Liver (tissue), 9 donors: Measurements from ENCODE around the gene DCC. TPM values are rescaled to one million over a fixed set of nuclear protein-coding genes. Genes with fewer than 3 reads are reported as not detected.

Experiments used
- DNase-seq: peaks from one replicate; pipeline ENCODE4 v3.0.0-alpha.2; 2017; ENCODE audit warnings: low spot score
- H3K27ac ChIP-seq, 2 donors: one replicate each; pipeline ENCODE4 v1.7.0; 2013; ENCODE audit warnings: inconsistent platforms in 2 of 2, low read length in 2 of 2, control low read depth in 1 of 2, low read depth in 1 of 2, mild to moderate bottlenecking in 1 of 2
- H3K27me3 ChIP-seq, 4 donors: one replicate each; pipeline versions ENCODE4 v1.6.1 to v1.7.0; 2013; ENCODE audit warnings: low read length in 3 of 4, inconsistent platforms in 1 of 4, mild to moderate bottlenecking in 1 of 4, moderate library complexity in 1 of 4; ENCODE audit not compliant: control insufficient read depth in 4 of 4, insufficient read depth in 4 of 4
- H3K36me3 ChIP-seq, 4 donors: one replicate each; pipeline versions ENCODE4 v1.6.1 to v1.7.0; 2013; ENCODE audit warnings: low read length in 3 of 4, mild to moderate bottlenecking in 3 of 4, low read depth in 1 of 4, moderate library complexity in 1 of 4; ENCODE audit not compliant: control insufficient read depth in 4 of 4, insufficient read depth in 3 of 4
- H3K4me1 ChIP-seq, 4 donors: one replicate each; pipeline versions ENCODE4 v1.6.1 to v1.7.0; 2013; ENCODE audit warnings: low read length in 3 of 4, mild to moderate bottlenecking in 3 of 4, moderate library complexity in 1 of 4; ENCODE audit not compliant: control insufficient read depth in 4 of 4, insufficient read depth in 4 of 4
- H3K4me3 ChIP-seq, 3 donors: one replicate each; pipeline versions ENCODE4 v1.6.1 to v1.7.0; 2013; ENCODE audit warnings: low read length in 3 of 3, control low read depth in 1 of 3, low read depth in 1 of 3, mild to moderate bottlenecking in 1 of 3
- H3K9ac ChIP-seq, 2 donors: one replicate each; pipeline ENCODE4 v1.7.0; 2013; ENCODE audit warnings: low read length in 2 of 2, mild to moderate bottlenecking in 2 of 2, moderate library complexity in 2 of 2, control low read depth in 1 of 2, low read depth in 1 of 2
- H3K9me3 ChIP-seq, 4 donors: one replicate each; pipeline versions ENCODE4 v1.6.1 to v1.7.0; 2013; ENCODE audit warnings: low read length in 3 of 4; ENCODE audit not compliant: control insufficient read depth in 4 of 4
- EGR1 ChIP-seq, 2 donors: IDR thresholded peaks; 2 replicates each; pipeline ENCODE4 v1.6.1; 2016 to 2018; ENCODE audit warnings: antibody characterized with exemption in 2 of 2, low read depth in 2 of 2
- FOXA1 ChIP-seq: IDR thresholded peaks from 2 replicates; pipeline ENCODE4 v1.6.1; 2016; ENCODE audit warnings: antibody characterized with exemption
- FOXA2 ChIP-seq: IDR thresholded peaks from 2 replicates; pipeline ENCODE4 v1.6.1; 2016; ENCODE audit warnings: antibody characterized with exemption
- GABPA ChIP-seq, 2 donors: IDR thresholded peaks in 1 of 2; conservative IDR thresholded peaks in 1 of 2; 2 replicates each; pipeline ENCODE4 v1.6.1; 2016; ENCODE audit warnings: antibody characterized with exemption in 2 of 2, mild to moderate bottlenecking in 1 of 2, moderate library complexity in 1 of 2
- HNF4A ChIP-seq, 2 donors: conservative IDR thresholded peaks; 2 replicates each; pipeline ENCODE4 v1.6.1; 2016; ENCODE audit warnings: antibody characterized with exemption in 2 of 2, mild to moderate bottlenecking in 2 of 2
- HNF4G ChIP-seq: IDR thresholded peaks from 2 replicates; pipeline ENCODE4 v1.6.1; 2016; ENCODE audit warnings: antibody characterized with exemption
- JUND ChIP-seq, 2 donors: IDR thresholded peaks; 2 replicates each; pipeline ENCODE4 v1.6.1; 2016; ENCODE audit warnings: antibody characterized with exemption in 2 of 2
- NR2F2 ChIP-seq: IDR thresholded peaks from 2 replicates; pipeline ENCODE4 v1.6.1; 2016; ENCODE audit warnings: antibody characterized with exemption
- RAD21 ChIP-seq, 2 donors: IDR thresholded peaks; 2 replicates each; pipeline ENCODE4 v1.6.1; 2016; ENCODE audit warnings: antibody characterized with exemption in 2 of 2, mild to moderate bottlenecking in 2 of 2
- RXRA ChIP-seq, 2 donors: IDR thresholded peaks; 2 replicates each; pipeline ENCODE4 v1.6.1; 2017 to 2018; ENCODE audit warnings: antibody characterized with exemption in 2 of 2, mild to moderate bottlenecking in 1 of 2
- SP1 ChIP-seq: IDR thresholded peaks from 2 replicates; pipeline ENCODE4 v1.6.1; 2018; ENCODE audit warnings: antibody characterized with exemption, mild to moderate bottlenecking
- TAF1 ChIP-seq: conservative IDR thresholded peaks from 2 replicates; pipeline ENCODE4 v1.6.1; 2016; ENCODE audit warnings: antibody characterized with exemption, mild to moderate bottlenecking
- YY1 ChIP-seq: IDR thresholded peaks from 2 replicates; pipeline ENCODE4 v1.6.1; 2016; ENCODE audit warnings: antibody characterized with exemption, mild to moderate bottlenecking
- WGBS: extraction: QIAGEN DNeasy Blood & Tissue Kit; methylation state at CpG from one replicate; pipeline ENCODE4 v1.1.7; 2013; 5-methylcytosine and 5-hydroxymethylcytosine counted together
- polyA plus RNA-seq, 2 donors: library from polyadenylated mRNA; stranded (reverse) in 1 of 2; unstranded in 1 of 2; fragments of 200-250 nt in 1 of 2; fragments of >200 nt in 1 of 2; fragmentation: Nextera tagmentation in 1 of 2; extraction: Ambion mirVana in 1 of 2; gene quantifications; one replicate each; pipeline versions ENCODE4 v1.2.1 to v1.2.3, GENCODE V29; 2013 to 2015
- total RNA-seq, 2 donors: library from RNA; depleted of rRNA; stranded (reverse); fragments of >200 nt; gene quantifications; one replicate each; pipeline ENCODE4 v1.2.3, GENCODE V29; 2014
- TF ChIP-seq, protein P1 (sequence below): IDR thresholded peaks from 2 replicates; pipeline ENCODE4 v1.6.1; 2016; ENCODE audit warnings: antibody characterized with exemption, mild to moderate bottlenecking
- TF ChIP-seq, protein P2 (sequence below): IDR thresholded peaks from 2 replicates; pipeline ENCODE4 v1.6.1; 2016; ENCODE audit warnings: antibody characterized with exemption
- TF ChIP-seq, protein P3 (sequence below): fragments of 150-350 bp; IDR thresholded peaks from 2 replicates; pipeline ENCODE4 v1.5.1; 2017; ENCODE audit warnings: improper control_type of control experiment, low read depth, low read length; ENCODE audit not compliant: missing input control
- TF ChIP-seq, protein P4 (sequence below): IDR thresholded peaks from 2 replicates; pipeline ENCODE4 v1.6.1; 2016; ENCODE audit warnings: antibody characterized with exemption
- TF ChIP-seq, protein P5 (sequence below): IDR thresholded peaks from 2 replicates; pipeline ENCODE4 v1.6.1; 2016; ENCODE audit warnings: antibody characterized with exemption
- donor health status: healthy.
- donor health status: healthy.
- donor health status: healthy.
- donor health status: healthy.
- donor health status: healthy.

Gene DCC
- total and polyA plus RNA-seq, 4 donors: under 0.01 to 0.03 TPM; not detected in 2

DNA sequence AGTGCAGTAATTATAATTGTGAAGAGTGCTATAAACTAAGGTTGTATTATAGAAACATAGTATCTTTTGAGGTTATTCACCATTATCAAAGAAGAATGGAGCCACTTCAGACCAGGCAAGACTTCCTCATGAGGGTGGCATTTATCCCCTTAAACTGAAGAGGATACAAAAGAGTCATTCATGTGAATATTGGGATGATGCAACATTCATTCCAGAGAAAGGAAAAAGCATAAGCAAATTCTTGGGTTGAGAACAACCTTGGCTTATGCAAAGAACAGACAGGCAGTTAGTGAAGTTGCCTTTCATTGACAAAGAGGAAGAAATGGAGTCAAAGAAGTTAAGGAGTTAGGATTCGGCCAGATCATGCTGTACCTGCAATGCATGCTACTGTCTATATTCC, 1201.9 kb downstream of the DCC start:
- Histone ChIP-seq H3K9ac (no peak overlapping the region), H3K4me3 (no peak overlapping the region), H3K4me1 (no peaks in the 10 kb centered on the region), H3K9me3 (no peaks in the 10 kb centered on the region), H3K36me3 (no peaks in the 10 kb centered on the region), H3K27me3 (no peaks in the 10 kb centered on the region), H3K27ac (no peak overlapping the region)
- TF ChIP-seq, protein P1, sequence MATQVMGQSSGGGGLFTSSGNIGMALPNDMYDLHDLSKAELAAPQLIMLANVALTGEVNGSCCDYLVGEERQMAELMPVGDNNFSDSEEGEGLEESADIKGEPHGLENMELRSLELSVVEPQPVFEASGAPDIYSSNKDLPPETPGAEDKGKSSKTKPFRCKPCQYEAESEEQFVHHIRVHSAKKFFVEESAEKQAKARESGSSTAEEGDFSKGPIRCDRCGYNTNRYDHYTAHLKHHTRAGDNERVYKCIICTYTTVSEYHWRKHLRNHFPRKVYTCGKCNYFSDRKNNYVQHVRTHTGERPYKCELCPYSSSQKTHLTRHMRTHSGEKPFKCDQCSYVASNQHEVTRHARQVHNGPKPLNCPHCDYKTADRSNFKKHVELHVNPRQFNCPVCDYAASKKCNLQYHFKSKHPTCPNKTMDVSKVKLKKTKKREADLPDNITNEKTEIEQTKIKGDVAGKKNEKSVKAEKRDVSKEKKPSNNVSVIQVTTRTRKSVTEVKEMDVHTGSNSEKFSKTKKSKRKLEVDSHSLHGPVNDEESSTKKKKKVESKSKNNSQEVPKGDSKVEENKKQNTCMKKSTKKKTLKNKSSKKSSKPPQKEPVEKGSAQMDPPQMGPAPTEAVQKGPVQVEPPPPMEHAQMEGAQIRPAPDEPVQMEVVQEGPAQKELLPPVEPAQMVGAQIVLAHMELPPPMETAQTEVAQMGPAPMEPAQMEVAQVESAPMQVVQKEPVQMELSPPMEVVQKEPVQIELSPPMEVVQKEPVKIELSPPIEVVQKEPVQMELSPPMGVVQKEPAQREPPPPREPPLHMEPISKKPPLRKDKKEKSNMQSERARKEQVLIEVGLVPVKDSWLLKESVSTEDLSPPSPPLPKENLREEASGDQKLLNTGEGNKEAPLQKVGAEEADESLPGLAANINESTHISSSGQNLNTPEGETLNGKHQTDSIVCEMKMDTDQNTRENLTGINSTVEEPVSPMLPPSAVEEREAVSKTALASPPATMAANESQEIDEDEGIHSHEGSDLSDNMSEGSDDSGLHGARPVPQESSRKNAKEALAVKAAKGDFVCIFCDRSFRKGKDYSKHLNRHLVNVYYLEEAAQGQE: no peak
- TF ChIP-seq, protein P2, sequence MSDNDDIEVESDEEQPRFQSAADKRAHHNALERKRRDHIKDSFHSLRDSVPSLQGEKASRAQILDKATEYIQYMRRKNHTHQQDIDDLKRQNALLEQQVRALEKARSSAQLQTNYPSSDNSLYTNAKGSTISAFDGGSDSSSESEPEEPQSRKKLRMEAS: no peak
- no peak for TF ChIP-seq HNF4G
- TF ChIP-seq, protein P3, sequence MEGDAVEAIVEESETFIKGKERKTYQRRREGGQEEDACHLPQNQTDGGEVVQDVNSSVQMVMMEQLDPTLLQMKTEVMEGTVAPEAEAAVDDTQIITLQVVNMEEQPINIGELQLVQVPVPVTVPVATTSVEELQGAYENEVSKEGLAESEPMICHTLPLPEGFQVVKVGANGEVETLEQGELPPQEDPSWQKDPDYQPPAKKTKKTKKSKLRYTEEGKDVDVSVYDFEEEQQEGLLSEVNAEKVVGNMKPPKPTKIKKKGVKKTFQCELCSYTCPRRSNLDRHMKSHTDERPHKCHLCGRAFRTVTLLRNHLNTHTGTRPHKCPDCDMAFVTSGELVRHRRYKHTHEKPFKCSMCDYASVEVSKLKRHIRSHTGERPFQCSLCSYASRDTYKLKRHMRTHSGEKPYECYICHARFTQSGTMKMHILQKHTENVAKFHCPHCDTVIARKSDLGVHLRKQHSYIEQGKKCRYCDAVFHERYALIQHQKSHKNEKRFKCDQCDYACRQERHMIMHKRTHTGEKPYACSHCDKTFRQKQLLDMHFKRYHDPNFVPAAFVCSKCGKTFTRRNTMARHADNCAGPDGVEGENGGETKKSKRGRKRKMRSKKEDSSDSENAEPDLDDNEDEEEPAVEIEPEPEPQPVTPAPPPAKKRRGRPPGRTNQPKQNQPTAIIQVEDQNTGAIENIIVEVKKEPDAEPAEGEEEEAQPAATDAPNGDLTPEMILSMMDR: no peak
- TF ChIP-seq RAD21 (IDR thresholded peaks at IDR 0.05): no peak
- no peak for TF ChIP-seq NR2F2
- no peak for TF ChIP-seq JUND (IDR thresholded peaks at IDR 0.05)
- TF ChIP-seq YY1: no peak
- no peak for TF ChIP-seq FOXA1
- TF ChIP-seq, protein P4, sequence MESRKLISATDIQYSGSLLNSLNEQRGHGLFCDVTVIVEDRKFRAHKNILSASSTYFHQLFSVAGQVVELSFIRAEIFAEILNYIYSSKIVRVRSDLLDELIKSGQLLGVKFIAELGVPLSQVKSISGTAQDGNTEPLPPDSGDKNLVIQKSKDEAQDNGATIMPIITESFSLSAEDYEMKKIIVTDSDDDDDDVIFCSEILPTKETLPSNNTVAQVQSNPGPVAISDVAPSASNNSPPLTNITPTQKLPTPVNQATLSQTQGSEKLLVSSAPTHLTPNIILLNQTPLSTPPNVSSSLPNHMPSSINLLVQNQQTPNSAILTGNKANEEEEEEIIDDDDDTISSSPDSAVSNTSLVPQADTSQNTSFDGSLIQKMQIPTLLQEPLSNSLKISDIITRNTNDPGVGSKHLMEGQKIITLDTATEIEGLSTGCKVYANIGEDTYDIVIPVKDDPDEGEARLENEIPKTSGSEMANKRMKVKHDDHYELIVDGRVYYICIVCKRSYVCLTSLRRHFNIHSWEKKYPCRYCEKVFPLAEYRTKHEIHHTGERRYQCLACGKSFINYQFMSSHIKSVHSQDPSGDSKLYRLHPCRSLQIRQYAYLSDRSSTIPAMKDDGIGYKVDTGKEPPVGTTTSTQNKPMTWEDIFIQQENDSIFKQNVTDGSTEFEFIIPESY: no peak
- TF ChIP-seq, protein P5, sequence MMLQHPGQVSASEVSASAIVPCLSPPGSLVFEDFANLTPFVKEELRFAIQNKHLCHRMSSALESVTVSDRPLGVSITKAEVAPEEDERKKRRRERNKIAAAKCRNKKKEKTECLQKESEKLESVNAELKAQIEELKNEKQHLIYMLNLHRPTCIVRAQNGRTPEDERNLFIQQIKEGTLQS: no peak
- no peak for TF ChIP-seq HNF4A (conservative IDR thresholded peaks at IDR 0.05)
- no peak for TF ChIP-seq RXRA (IDR thresholded peaks at IDR 0.05)
- TF ChIP-seq TAF1: no peak
- TF ChIP-seq GABPA (IDR thresholded peaks at IDR 0.05 in 1 of 2, conservative IDR thresholded peaks at IDR 0.05 in 1 of 2): no peak
- TF ChIP-seq FOXA2: no peak
- no peak for TF ChIP-seq EGR1 (IDR thresholded peaks at IDR 0.05; ENCODE audit: low read depth in 2 of 2)
- DNase-seq: no peak
- 65% methylated on average over 1 of the region's 1 CpG for WGBS

DNA sequence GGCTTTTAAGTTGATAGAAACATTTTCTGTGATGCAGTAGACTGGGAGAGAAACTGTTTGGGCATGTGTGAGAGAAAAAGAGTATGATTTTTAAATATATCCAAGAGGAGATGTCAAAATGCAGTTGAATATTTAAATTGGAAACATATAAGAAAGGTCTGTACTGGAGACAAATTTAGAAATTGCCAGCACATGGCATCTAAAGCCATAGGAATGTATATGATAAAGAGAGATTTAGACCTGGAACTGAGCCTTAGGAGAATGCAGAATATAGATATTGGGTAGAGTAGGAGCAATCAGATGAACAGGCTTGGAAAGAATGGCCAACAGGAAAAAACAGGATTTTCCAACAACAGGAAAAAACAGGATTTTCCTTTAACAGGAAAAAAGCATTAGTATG, 1203.7 kb downstream of the DCC start:
- H3K4me3 ChIP-seq: no peak overlapping the region

More for the DNA sequence above, 1203.7 kb downstream of the DCC start:
- Histone ChIP-seq H3K36me3 (no peaks in the 10 kb centered on the region), H3K9me3 (no peaks in the 10 kb centered on the region), H3K9ac (no peak overlapping the region), H3K4me1 (no peaks in the 10 kb centered on the region), H3K27ac (no peak overlapping the region), H3K27me3 (no peaks in the 10 kb centered on the region)
- no peak for DNase-seq
- no peak for TF ChIP-seq SP1
- no peak for TF ChIP-seq FOXA2
- TF ChIP-seq NR2F2: no peak
